ENCODE data around the gene BMP7. TPM values are rescaled to one million over a fixed set of nuclear protein-coding genes. Genes with fewer than 3 reads are reported as not detected.
"Not testable (repeated sequence)": the region's sequence is repeated elsewhere in the genome, so short reads cannot be mapped to it uniquely, and the experiment has no call there.

Gene BMP7
- polyA plus RNA-seq, 3 donors, result 73.3 to 102 (median 94.0) TPM

- no peak for DNase-seq (ENCODE audit: extremely low read depth in 1 of 11, low read depth in 9 of 11, low spot score in 4 of 11)
These were observed 59.2 kb downstream of the BMP7 start for GRCh38 chr20:57207251-57207650.

GRCh38 chr20:57205606-57206219 lies 60.7 kb downstream of the BMP7 start:
- no peak for DNase-seq (ENCODE audit: extremely low read depth in 1 of 11, low read depth in 9 of 11, low spot score in 4 of 11)

- no peak for DNase-seq (ENCODE audit: extremely low read depth in 1 of 11, low read depth in 9 of 11, low spot score in 4 of 11)
These were observed 62.5 kb downstream of the BMP7 start for GRCh38 chr20:57203986-57204385.

GRCh38 chr20:57203204-57203603 lies 63.2 kb downstream of the BMP7 start:
- DNase-seq (ENCODE audit: extremely low read depth in 1 of 11, low read depth in 9 of 11, low spot score in 4 of 11), result no peak

- DNase-seq (ENCODE audit: extremely low read depth in 1 of 11, low read depth in 9 of 11, low spot score in 4 of 11), result no peak
These were observed 64.1 kb downstream of the BMP7 start for GRCh38 chr20:57202309-57202708.

- no peak for DNase-seq (ENCODE audit: extremely low read depth in 1 of 11, low read depth in 9 of 11, low spot score in 4 of 11)
These were observed 65.4 kb downstream of the BMP7 start for GRCh38 chr20:57200882-57201695.

- no peak for DNase-seq (ENCODE audit: extremely low read depth in 1 of 11, low read depth in 9 of 11, low spot score in 4 of 11)
These were observed 66.6 kb downstream of the BMP7 start for GRCh38 chr20:57199656-57200405.

- DNase-seq (ENCODE audit: extremely low read depth in 1 of 11, low read depth in 9 of 11, low spot score in 4 of 11), result no peak
These were observed 68.0 kb downstream of the BMP7 start for GRCh38 chr20:57198132-57199072.

- DNase-seq (ENCODE audit: extremely low read depth in 1 of 11, low read depth in 9 of 11, low spot score in 4 of 11), result no peak
These were observed 68.9 kb downstream of the BMP7 start for GRCh38 chr20:57197352-57198131.

- no peak for DNase-seq (ENCODE audit: extremely low read depth in 1 of 11, low read depth in 9 of 11, low spot score in 4 of 11)
These were observed 70.9 kb downstream of the BMP7 start for GRCh38 chr20:57195469-57196100.

- DNase-seq (ENCODE audit: extremely low read depth in 1 of 11, low read depth in 9 of 11, low spot score in 4 of 11), result no peak
These were observed 71.4 kb downstream of the BMP7 start for GRCh38 chr20:57195023-57195422.

- no peak for DNase-seq (ENCODE audit: extremely low read depth in 1 of 11, low read depth in 9 of 11, low spot score in 4 of 11)
These were observed 72.3 kb downstream of the BMP7 start for GRCh38 chr20:57194154-57194553.

- no peak for DNase-seq (ENCODE audit: extremely low read depth in 1 of 11, low read depth in 9 of 11, low spot score in 4 of 11)
These were observed 73.3 kb downstream of the BMP7 start for GRCh38 chr20:57193094-57193493.

GRCh38 chr20:57192311-57192710 lies 74.1 kb downstream of the BMP7 start:
- no peak for DNase-seq (ENCODE audit: extremely low read depth in 1 of 11, low read depth in 9 of 11, low spot score in 4 of 11)

GRCh38 chr20:57191265-57191638 lies 75.2 kb downstream of the BMP7 start:
- not testable (repeated sequence) for DNase-seq (ENCODE audit: extremely low read depth in 1 of 11, low read depth in 9 of 11, low spot score in 4 of 11)

- DNase-seq (ENCODE audit: extremely low read depth in 1 of 11, low read depth in 9 of 11, low spot score in 4 of 11), result no peak
These were observed 75.7 kb downstream of the BMP7 start for GRCh38 chr20:57190536-57191264.

- no peak for DNase-seq (ENCODE audit: extremely low read depth in 1 of 11, low read depth in 9 of 11, low spot score in 4 of 11)
These were observed 76.7 kb downstream of the BMP7 start for GRCh38 chr20:57189713-57190112.

All from renal cortex interstitium (tissue), 11 donors.